ENCODE data around the gene DNAJB1.

DNAJB1 gene

DNA sequence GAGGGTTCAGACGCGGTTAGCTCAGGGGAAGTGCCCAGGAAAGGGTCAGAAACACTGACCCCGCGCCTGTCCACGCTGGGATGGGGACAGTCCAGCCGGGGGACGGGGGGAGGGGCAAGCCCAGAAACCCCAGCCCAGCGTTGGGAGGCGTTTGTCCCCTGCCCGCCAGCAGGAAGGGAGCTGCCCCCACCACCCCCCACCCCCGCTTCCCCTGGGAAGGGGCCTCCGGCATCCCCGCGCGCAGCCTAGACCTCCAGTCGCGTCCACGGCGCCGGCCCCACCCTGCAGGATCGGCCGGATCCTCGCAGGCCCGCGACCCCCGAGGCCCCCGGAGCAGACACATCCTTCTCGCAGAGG is 22.5 kb downstream of the DNAJB1 start:
- no peak for DNase-seq

DNA sequence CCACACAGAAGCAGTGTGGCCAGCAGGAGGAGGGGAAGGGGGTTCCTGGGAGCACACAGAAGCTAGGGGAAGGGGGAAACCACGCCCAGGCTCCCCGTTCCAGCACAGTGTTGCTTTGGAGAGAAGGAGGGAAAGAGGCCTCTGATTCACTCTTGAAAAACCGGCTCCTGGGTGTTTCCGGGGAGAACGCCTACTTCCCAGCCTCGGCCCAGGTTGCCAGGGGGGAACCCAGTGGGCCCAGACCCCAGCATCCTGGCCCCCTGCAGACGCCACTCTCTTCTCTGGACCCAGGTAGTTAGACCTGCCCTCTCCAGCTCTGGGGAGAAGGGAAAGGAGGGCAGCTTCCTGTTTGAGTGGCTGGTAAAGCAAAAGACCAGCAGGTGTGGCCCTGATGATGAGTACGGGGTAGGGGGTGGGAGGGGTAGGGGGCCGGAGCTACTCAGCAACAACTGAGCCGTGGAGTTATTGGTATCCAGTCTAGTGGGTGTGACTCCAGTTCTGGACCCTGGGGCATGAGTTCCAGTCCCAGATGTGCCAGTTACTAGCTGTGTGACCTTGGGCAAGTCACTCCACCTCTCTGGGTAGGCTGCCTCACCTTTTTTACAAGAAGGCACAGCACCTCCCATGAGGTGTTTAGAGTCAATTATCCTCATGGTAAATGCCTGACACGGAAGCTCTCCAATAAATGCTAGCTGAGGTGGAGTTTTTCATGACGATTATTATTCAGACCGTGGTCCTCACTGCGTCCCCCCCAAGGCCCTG is 23.1 kb downstream of the DNAJB1 start:
- DNase-seq: no peak

DNA sequence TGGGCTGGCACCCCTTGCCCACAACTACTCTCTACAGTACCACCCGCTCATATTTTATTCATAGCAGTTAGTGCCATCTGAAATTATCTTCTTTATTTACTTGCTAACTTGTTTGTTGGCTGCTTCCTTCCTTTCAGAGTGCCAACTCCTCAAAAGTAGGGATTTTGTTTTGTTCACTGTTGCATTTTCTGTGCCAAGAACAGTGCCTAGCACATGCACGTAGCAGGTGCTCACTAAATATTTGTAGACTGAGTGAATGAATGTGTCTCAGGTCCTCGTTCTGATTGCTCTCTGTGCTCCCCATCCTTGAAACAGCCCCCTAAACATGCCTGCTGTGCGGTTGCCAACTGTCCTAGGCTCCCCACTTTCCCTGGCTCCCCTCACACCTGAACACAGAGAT is 23.8 kb downstream of the DNAJB1 start:
- DNase-seq: no peak

DNA sequence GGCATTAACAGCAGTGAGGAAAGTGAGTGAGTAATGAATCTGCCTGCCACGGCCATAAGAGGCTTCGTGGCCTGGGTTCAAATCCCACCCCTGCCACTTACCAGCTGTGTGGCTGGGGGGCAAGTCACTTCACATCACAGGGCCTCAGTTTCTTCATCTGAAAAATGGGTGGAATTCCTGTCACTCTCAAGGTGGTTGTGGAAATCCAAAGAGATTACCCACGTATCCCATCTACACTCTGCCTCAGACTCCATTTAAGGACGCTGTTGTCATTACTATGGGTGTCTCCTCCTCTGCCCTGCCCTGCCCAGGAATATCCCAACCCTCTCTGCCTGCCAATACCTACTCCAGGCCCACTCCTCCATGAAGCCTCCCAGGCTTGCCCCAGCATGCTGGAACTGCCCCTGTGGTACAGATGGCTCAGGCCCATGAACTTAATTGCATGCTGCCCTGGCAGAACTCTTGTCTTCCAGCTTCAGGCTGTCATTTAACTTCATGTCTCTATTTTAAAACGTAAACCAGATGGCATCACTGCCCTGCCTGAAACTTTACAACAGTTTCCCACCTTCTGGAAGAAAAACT is 25.4 kb downstream of the DNAJB1 start:
- DNase-seq: no peak

DNA sequence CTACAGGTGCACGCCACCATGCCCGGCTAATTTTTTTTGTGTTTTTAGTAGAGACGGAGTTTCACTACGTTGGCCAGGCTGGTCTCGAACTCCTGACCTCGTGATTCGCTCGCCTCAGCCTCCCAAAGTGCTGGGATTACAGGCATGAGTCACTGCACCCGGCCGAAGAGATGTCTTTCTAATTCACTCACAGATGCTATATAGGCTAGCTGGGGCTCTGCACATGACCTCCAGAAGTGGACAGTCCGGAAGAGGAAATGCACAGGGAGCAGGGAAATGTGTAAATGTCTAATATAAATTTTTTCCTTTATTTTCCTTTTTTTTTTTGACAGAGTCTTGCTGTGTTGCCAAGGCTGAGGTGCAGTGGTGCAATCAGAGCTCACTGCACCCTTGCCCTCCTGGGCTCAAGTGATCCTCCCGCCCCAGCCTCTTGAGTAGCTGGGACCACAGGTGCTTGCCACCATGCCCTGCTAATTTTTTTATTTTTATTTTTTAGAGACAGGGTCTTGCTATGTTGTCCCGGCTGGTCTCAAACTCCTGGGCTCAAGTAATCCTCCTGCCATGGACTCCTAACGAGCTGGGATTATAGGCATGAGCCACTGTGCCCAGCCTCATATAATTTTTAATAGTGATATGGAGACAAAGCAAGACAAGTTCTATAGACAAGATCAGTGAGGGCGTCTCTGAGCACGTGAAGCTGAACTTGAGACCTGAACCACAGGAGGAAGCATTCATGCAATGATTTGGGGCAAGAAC is 30.6 kb downstream of the DNAJB1 start:
- DNase-seq: no peak

DNA sequence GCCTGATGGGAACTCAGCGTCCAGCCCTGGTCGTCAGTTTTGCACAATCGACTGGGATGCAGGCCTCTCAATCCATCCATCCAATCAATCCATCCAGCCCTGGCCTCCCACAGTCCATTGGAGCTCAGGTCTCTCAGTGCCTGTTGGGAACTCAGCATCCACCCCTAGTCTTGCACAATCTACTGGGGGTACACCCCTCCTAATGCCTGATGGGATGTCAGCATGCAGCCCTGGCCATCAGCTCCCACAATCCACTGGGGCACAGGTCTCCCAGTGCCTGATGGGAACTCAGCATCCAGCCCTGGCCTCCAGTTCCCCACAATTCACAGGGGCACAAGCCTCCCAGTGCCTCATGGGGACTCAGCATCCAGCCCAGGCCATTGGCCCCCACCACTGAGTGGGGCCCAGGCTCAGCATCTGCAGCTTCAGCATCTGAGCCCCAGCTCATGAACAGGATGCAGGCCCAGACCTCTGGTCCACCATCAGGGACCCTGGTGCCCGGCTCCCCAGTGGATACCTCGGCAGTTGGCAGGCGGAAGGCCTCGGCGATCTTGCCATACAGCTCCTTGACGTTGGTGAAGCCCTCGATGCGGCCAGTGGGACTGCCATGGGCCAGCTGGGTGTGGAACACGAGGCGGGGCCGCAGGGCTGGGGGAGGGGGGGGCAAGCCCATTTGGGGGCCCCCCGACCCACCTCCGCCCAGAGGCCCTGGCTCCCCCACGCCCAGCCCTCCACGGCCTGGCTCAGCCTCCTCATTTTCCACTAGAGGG is 35.8 kb downstream of the DNAJB1 start:
- DNase-seq: no peak

DNA sequence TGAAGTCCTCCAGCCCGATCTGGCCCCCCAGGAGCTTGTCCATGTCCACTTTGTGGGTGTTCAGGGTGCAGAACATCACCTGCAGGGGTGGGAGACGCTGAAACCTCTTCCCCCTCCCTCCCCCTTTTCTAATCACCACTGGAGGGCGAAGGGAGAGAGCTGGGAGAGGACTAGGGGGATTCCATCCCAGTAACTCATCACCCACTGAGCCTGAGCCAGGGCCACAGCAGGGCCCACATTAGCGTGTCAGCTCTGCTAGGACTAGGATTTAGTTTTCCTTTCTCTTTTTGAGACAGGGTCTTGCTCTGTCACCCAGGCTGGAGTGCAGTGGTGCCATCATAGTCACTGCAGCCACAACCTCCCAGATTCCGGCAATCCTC is 37.5 kb downstream of the DNAJB1 start:
- no peak for DNase-seq

DNA sequence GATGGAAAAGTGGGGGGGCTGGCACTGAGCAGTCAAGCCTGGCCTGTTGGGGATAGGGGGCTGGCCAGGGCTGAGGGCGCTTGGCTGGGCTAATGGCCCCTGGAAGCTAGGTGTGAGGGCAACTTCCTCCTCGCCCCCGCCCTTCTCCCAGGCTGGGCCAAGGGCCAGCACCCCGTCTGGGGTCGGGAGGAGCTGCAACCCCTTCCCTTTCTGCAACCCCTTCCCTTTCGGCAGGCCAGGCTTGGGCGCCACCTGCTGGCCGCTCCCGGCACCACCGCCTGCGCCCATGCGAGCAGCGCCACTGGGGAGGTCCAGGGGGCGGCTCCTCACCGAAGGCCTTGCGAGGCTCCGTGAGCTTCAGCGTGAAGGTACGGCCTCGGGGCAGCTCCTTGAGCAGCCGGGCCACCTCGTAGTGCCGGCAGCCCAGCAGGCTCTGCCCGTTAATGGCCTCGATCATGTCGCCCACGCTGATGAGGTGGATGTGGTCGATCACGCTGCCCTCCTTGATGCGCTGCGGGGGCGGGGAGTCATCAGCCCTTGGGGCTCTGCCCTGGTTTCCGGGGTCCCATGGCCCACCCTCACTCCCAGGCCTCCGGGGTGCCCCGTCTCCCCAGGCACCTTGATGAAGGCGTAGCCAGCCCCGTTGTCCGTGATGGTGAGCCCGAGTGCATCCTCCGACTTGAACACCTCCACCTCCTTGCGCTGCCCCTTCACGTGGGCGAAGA is 38.1 kb downstream of the DNAJB1 start:
- peak; percentile 73 for DNase-seq

DNA sequence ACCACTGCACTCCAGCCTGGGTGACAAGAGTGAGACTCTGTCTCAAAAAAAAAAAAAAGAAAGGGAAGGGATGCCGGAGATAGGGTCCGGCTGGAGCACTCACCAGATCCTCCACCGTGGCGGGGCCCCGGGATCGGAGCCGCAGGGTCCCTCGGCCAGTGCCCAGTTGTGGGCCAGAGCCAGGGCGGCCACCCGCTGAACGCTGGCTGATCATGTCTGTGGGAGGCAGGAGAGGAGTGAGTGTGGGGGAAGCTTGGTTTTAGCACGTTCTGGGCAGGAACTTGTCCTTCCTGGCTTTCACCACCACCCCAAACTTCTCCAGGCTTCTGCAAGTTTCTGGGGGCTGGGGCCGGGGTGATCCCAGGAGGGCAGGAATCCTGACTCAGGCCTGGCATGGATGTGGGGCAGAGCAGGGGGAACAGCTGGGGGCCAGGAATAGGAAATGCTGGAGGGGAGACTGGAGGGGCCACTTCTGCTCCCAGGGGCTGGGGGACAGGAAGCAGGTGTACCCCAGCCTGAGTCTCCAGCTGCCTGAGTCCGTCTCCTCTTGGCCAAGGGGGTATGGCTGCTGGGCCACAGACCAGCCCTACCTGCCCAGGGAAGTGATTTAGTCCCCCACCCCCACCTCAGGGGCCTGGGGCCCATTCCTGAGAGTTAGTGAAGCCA is 38.8 kb downstream of the DNAJB1 start:
- no peak for DNase-seq

DNA sequence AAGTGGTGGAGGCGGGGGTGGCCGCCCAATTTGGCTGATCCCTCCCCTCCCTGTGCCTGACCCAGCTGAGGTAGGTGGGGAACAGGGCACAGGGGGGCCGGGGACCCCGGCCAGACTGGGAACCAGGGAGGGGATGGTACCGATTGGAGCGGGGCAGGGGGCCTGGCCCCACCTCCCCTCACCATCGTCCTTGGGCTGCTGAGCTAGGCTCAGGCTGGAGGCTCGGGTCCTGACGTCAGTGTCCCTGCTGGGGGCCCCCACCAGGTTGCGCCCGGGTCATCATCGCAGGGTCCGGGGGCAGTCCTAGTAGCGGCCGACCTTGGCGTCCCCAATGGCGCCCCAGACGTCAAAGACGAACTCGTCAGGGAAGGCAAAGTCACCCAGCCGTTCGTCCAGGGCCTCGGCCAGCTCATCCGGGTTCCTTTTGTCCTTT is 40.1 kb downstream of the DNAJB1 start:
- DNase-seq: no peak

DNA sequence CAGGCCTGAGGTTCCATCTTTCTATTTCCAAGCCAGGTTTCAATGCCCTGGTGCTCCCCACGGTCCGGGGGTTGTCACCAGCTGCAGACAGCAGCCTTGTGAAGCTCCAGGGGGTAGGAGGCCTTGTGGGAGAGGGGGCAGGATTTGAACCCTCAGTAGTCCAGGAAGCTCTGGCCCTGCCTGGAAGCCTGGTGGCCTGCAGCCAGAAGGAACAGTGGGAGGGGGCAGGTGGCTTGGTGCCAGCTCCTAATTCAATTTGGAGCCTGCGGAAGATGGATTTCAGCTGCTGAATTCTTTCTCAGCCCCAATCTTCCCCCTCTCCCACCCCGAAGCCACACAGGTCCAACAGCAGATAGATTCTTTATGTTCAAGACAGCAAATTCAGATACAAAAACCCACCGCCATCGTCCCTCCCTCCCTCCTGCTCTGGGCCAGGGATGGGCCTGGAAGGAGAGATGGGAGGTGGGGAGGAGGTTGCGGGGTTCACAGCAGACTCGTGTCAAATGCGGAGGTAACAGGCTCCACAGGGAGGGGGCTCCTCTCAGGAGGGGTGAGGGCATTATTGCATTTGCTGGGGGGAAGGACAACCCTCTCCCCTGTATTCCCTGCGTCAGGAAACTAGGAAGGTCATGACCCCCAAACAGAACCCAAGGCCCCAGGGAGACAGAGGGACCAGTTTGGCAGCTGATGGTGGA is 40.6 kb downstream of the DNAJB1 start:
- DNase-seq: no peak

DNA sequence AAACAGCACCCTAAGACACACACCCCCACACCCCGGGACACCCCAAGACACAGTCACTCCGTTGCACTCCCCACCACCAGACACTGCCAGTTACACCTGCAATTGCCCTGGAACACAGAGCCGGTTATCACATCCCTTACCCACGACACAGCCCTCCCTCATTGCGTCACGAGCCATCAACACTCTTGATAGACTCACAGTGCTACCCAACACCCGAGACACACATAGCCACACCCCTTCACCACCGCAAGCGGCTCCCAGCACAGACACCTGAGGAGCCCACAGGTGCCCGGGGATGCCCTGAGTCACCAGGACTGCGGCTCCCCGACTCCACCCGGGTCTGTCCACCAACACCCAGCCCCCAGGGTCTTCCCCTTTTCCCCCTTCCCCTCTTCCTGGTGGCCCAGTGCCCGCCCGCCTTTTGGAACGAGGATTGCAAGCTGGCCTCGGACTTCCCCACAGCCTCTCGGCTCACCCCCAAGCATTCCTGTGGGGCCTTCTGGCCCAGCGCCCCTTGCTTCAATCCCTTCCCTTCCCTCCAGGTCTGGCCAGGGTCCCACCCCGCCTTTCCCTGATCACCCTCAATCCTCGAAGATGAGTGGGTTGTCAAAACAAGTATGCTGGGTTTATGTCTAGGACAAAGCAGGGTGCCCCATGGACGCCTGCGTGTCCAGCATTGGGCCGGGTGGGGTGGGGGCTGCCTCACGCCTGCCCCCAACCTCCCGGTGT is 41.4 kb downstream of the DNAJB1 start:
- no peak for DNase-seq

DNA sequence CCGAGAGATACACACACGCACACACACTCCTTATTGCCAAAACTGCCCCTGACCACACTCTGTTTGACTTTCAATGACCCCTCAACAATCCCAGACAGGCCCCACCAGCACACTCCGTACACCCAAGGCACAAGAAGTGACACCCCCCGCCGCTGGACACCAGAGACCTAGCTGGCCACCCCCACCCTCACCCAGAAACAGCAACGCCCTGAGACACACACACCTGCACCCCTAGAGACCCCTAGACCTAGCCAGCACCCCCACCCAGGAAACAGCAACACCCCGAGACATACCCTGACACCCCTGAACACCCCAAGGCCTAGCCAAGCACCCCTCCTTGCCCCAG is 41.9 kb downstream of the DNAJB1 start:
- DNase-seq: no peak

DNA sequence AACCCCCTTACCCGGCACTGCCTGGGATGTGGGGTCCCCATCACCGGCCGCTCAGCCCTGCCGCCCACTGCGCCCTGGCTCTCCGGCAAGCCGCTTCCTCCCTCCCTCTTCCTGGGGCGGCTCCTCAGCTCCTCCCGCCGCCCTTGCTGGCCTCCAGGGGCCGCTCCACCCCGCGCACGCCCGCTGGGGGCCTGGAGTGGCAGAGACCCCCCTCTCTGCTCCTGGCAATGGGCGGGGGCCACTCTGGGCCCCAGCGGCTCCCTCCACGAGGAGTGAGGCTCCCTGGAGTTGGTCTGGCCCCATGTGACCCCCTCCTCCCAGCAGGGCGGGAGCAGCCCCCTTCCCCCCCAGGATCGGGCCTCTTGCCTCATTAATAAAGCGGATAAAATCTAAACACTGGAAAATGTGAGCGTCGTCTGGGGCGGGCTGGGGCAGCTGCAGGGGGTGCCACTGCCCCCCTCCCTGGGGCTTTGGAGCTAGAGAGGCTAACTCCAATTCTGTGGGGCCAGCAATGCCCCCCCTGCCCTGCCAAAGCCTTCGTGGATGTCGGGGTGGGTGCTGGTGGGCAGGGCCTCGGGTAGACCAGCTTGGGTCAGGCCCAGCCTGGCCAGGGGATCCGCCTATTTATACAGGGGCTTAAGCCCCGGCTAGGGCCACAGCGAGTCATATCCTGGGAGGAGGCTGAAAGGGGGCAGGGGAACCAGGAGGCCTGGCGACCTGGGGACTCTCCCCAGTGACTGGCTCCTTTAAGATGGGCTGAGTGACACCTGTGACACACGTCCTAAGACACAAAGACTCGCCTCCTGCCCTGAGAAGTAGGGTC is 42.7 kb downstream of the DNAJB1 start, which contains the start of gene PTGER1:
Gene PTGER1, minus strand, starts transcription at position 104 of the 823 bp plus-strand sequence. CDS start 1,034 bp downstream, outside the sequence.
- DNase-seq: no peak

DNA sequence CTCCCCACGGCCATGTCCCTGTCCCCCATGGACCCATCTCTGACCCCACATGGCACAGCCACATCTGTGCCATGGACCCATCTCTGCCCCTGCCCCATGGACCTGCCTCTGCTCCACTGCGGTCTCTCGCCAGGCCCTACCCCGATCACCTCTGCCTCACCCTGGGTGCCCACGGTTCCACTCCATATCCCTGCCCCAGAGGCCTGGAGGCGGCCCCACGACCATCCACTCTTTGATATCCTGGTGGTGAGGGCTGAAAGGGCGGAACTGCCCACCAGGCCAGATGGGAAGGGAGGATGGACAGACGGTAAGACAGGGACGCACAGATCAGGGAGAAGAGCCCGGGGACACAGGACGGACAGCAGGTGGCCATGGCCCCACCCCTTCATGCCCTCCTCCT is 43.4 kb downstream of the DNAJB1 start:
- DNase-seq: no peak

DNA sequence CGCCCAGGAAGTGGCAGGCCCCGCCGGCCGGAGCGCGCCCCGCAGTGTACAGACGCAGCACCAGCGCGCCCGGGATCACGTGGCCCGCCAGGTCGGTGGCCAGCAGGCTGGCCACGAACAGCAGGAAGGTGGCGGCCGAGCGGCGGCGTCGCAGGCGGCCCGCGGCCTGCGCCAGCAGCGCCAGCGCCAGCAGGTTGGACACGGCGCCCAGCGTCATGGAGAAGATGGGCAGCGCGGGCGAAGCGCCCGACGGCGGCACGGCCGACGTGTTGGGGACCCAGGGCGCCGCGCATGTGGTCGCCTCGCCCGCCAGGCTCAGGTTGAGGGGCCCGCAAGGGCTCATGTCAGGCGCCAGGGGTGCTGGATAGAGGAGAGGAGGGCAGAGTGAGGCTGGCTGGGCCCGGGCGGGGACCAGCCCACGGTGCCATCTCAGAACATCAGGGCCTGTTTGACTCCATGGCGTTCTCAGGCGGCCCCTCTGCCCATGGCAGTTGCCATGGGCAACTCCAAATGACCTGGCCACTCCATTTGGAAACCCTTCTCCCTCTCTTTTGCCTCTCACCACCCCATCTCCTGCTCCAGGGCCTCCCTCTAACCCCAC is 44.1 kb downstream of the DNAJB1 start:
- no peak for DNase-seq

DNA sequence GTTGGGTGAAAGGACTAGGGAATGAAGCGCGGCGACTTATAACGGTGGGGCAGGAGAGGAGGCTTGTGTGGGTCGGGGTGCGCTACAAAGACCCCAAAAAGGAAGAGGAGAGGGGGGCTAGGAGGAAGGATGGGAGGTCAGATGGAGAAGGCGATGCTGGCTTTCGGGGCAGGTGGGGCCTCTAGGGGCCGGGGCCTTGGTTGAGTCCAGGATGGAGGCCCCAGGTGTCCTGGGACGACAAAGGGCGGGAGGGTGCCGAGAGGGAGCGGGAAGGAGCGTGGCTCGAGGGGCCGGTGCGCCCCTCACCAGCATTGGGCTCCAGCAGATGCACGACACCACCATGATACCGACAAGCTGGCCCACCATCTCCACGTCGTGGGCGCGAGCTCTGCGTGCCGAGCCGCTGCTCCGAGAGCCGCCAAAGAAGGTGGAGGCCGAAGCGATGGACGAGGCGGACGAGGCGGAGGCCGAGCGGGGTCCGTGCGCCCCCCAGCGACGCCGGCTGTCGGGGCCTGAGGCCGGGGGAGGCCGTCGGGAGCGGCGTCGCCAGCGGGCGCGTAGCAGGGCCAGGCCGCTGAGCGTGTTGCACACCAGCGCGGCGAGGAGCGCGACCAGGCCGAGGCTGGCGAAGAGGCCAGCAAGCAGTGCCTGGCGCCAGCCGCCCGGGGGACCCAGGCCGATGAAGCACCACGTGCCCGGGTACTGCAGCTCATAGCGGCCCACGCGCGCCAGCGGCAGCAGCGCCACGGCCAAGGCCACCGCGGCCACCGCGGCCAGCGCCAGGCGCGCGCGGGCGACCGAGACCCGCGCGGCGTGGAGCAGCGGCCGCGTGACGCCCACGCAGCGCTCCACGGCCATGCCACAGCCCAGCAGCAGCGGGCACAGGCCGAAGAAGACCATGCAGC is 44.9 kb downstream of the DNAJB1 start:
- DNase-seq: no peak

DNA sequence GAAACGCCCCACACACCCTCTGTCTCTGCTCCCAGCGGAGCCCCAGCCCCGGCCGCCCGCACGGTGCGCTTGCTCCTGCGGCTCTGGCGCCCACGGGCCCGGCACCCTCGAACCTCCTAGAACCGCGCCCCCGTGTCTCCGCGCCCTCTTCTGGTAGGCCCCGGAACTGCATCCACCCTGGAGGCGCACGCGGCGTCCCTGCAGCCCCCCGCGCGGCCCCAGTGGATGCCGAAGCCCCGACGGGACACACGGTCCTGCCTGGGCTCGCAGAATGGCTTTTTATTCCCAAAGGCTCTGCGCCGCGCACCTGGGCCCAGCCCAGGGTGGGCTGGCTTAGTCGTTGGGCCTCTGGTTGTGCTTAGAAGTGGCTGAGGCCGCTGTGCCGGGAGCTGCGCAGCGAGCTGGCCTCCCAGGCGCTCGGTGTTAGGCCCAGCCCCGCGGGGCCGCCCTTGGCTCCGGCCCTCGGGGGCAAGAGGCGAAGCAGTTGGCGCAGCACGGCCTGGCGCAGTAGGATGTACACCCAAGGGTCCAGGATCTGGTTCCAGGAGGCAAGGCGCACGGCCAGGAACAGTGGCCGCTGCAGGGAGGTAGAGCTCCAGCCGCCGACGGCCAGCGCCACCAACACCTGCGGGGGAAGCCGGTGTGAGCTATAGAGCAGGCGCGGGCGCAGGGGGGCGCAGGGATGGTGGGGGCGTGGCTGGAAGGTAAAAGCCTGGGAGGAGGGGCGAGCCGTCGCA is 45.8 kb downstream of the DNAJB1 start:
- DNase-seq: peak; percentile 89

Data from activated naive CD4-positive, alpha-beta T cell treated with anti-CD3 and anti-CD28 coated beads, Interleukin-2, amount 50 U/mL, for 16 hours (primary cell).